Parathyroid adenoma (tissue), 2 donors: ENCODE data around the gene RAMP1.
"Not testable (repeated sequence)": the region's sequence is repeated elsewhere in the genome, so short reads cannot be mapped to it uniquely, and the experiment has no call there.

Source experiments
- H2AFZ ChIP-seq: fragments of 300-600 bp; sonication (generic); one replicate; pipeline ENCODE4 v1.7.0; 2017; ENCODE audit warnings: antibody characterized with exemption, mild to moderate bottlenecking
- H3K27ac ChIP-seq: fragments of 300-600 bp; sonication (generic); one replicate; pipeline ENCODE4 v1.7.0; 2017
- H3K27me3 ChIP-seq: fragments of 300-600 bp; sonication (generic); one replicate; pipeline ENCODE4 v1.7.0; 2017; ENCODE audit warnings: low read length; ENCODE audit not compliant: control insufficient read depth, insufficient read depth
- H3K36me3 ChIP-seq: fragments of 300-600 bp; sonication (generic); one replicate; pipeline ENCODE4 v1.7.0; 2017; ENCODE audit warnings: low read length; ENCODE audit not compliant: control insufficient read depth, insufficient read depth
- H3K4me1 ChIP-seq: fragments of 300-600 bp; sonication (generic); one replicate; pipeline ENCODE4 v1.7.0; 2017; ENCODE audit warnings: control low read depth
- H3K4me2 ChIP-seq: fragments of 300-600 bp; sonication (generic); one replicate; pipeline ENCODE4 v1.7.0; 2017; ENCODE audit warnings: low read length
- H3K4me3 ChIP-seq: fragments of 300-600 bp; sonication (generic); one replicate; pipeline ENCODE4 v1.7.0; 2017; ENCODE audit warnings: low read depth, low read length
- H3K79me2 ChIP-seq: fragments of 300-600 bp; sonication (generic); one replicate; pipeline ENCODE4 v1.7.0; 2017; ENCODE audit warnings: control low read depth
- H3K9ac ChIP-seq: fragments of 300-600 bp; sonication (generic); one replicate; pipeline ENCODE4 v1.7.0; 2017; ENCODE audit warnings: mild to moderate bottlenecking
- H3K9me3 ChIP-seq: fragments of 300-600 bp; sonication (generic); one replicate; pipeline ENCODE4 v1.7.0; 2017; ENCODE audit warnings: low read length; ENCODE audit not compliant: control insufficient read depth
- CTCF ChIP-seq: fragments of 300-600 bp; sonication (generic); IDR thresholded peaks from one replicate; pipeline ENCODE4 v1.7.0; 2017; ENCODE audit warnings: antibody characterized with exemption, mild to moderate bottlenecking
- donor health status: primary hyperparathyroidism.

Gene RAMP1

GRCh38 chr2:237943395-237944094, 84.1 kb downstream of the RAMP1 start:
- H3K27ac ChIP-seq: no peak overlapping the region

GRCh38 chr2:237944302-237944701, 84.9 kb downstream of the RAMP1 start:
- no peaks in the 10 kb centered on the region for H3K36me3 ChIP-seq
- no peak for TF ChIP-seq CTCF
- no peak overlapping the region for H2AFZ ChIP-seq
- H3K4me1 ChIP-seq: no peaks in the 10 kb centered on the region
- no peak overlapping the region for H3K4me3 ChIP-seq
- H3K27ac ChIP-seq: no peak overlapping the region
- no peaks in the 10 kb centered on the region for H3K27me3 ChIP-seq
- no peak overlapping the region for H3K9ac ChIP-seq
- no peaks in the 10 kb centered on the region for H3K79me2 ChIP-seq
- H3K4me2 ChIP-seq: no peak overlapping the region
- no peaks in the 10 kb centered on the region for H3K9me3 ChIP-seq

More at GRCh38 chr2:237943395-237944094, 84.1 kb downstream of the RAMP1 start:
- H3K4me2 ChIP-seq: no peak overlapping the region
- TF ChIP-seq CTCF: no peak
- no peak overlapping the region for H2AFZ ChIP-seq
- H3K9me3 ChIP-seq: no peaks in the 10 kb centered on the region
- no peaks in the 10 kb centered on the region for H3K4me1 ChIP-seq
- no peaks in the 10 kb centered on the region for H3K79me2 ChIP-seq
- H3K36me3 ChIP-seq: no peaks in the 10 kb centered on the region
- no peak overlapping the region for H3K9ac ChIP-seq
- H3K27me3 ChIP-seq: no peaks in the 10 kb centered on the region
- H3K4me3 ChIP-seq: no peak overlapping the region

- H3K36me3 ChIP-seq: no peaks in the 10 kb centered on the region
- no peaks in the 10 kb centered on the region for H3K9me3 ChIP-seq
- no peaks in the 10 kb centered on the region for H3K4me1 ChIP-seq
- H2AFZ ChIP-seq: no peak overlapping the region
- no peaks in the 10 kb centered on the region for H3K79me2 ChIP-seq
- no peak for TF ChIP-seq CTCF
- no peak overlapping the region for H3K9ac ChIP-seq
- H3K27me3 ChIP-seq: no peaks in the 10 kb centered on the region
- no peak overlapping the region for H3K4me3 ChIP-seq
- no peak overlapping the region for H3K4me2 ChIP-seq
- H3K27ac ChIP-seq: no peak overlapping the region
Measured at GRCh38 chr2:237946423-237946822, 87.0 kb downstream of the RAMP1 start.

- not testable (repeated sequence) for H3K79me2 ChIP-seq, H3K9ac ChIP-seq, H3K36me3 ChIP-seq, H2AFZ ChIP-seq, H3K9me3 ChIP-seq, H3K4me2 ChIP-seq, H3K4me3 ChIP-seq, H3K27ac ChIP-seq, H3K4me1 ChIP-seq, H3K27me3 ChIP-seq
Measured at GRCh38 chr2:237951354-237951753, 91.9 kb downstream of the RAMP1 start.

GRCh38 chr2:237951878-237952277, 92.5 kb downstream of the RAMP1 start:
- no peaks in the 10 kb centered on the region for H3K9me3 ChIP-seq
- no peaks in the 10 kb centered on the region for H3K79me2 ChIP-seq
- H2AFZ ChIP-seq: no peak overlapping the region
- H3K27ac ChIP-seq: no peak overlapping the region
- H3K27me3 ChIP-seq: no peaks in the 10 kb centered on the region
- no peak overlapping the region for H3K9ac ChIP-seq
- no peaks in the 10 kb centered on the region for H3K4me1 ChIP-seq
- TF ChIP-seq CTCF: no peak
- no peak overlapping the region for H3K4me2 ChIP-seq
- no peak overlapping the region for H3K4me3 ChIP-seq
- H3K36me3 ChIP-seq: no peaks in the 10 kb centered on the region
